K562 (cell line): Measurements from ENCODE around the gene TMCC1. TPM values are rescaled to one million over a fixed set of nuclear protein-coding genes. Genes with fewer than 3 reads are reported as not detected.

ENCODE experiments used
- ARID2 ChIP-seq: fragments of 450-650 bp; IDR thresholded peaks from 2 replicates; pipeline ENCODE4 v1.6.1; 2017; ENCODE audit warnings: antibody characterized with exemption, mild to moderate bottlenecking
- CBX8 ChIP-seq: fragments of 200-600 bp; sonication (generic); IDR thresholded peaks from 2 replicates; pipeline ENCODE4 v1.6.1; 2012; ENCODE audit warnings: borderline replicate concordance, mixed run types, low read depth, mild to moderate bottlenecking, moderate library complexity, mixed read lengths, low read length, control low read depth, inconsistent platforms; ENCODE audit not compliant: poor library complexity, severe bottlenecking; ENCODE audit errors: extremely low read depth
- NBN ChIP-seq: fragments of 450-650 bp; IDR thresholded peaks from 2 replicates; pipeline ENCODE4 v1.6.1; 2016; ENCODE audit warnings: low read depth, mild to moderate bottlenecking
- PURB ChIP-seq: sonication (generic); formaldehyde crosslinking; IDR thresholded peaks from 2 replicates; pipeline ENCODE4 v1.9.0; 2021; ENCODE audit warnings: low read depth, mild to moderate bottlenecking, missing genetic modification reagents
- RAD21 ChIP-seq, 2 experiments: fragments of 250-450 bp in 1 of 2; fragments of 450-650 bp in 1 of 2; sonication (Bioruptor Pico) in 1 of 2; formaldehyde crosslinking in 1 of 2; IDR thresholded peaks in 1 of 2; conservative IDR thresholded peaks in 1 of 2; 2 replicates each; pipeline versions ENCODE4 v1.4.0 to v1.8.0; 2020 to 2022; ENCODE audit warnings: mild to moderate bottlenecking in 2 of 2, moderate library complexity in 1 of 2
- RCOR1 ChIP-seq, 2 experiments: IDR thresholded peaks; 2 replicates each; pipeline ENCODE4 v1.6.1; 2012; ENCODE audit warnings: low read depth in 2 of 2, low read length in 2 of 2, borderline replicate concordance in 1 of 2, improper control_type of control experiment in 1 of 2
- TAF7 ChIP-seq: fragments of 450-650 bp; IDR thresholded peaks from 2 replicates; pipeline ENCODE4 v1.6.1; 2016; ENCODE audit warnings: missing genetic modification characterization, missing compliant biosample characterization
- TBL1XR1 ChIP-seq, 2 experiments: IDR thresholded peaks; 2 replicates each; pipeline ENCODE4 v1.6.1; 2012; ENCODE audit warnings: improper control_type of control experiment in 2 of 2, low read length in 2 of 2, mild to moderate bottlenecking in 1 of 2
- ZC3H11A ChIP-seq: IDR thresholded peaks from 2 replicates; pipeline ENCODE4 v1.6.1; 2012; ENCODE audit warnings: low read depth, low read length, improper control_type of control experiment
- polyA plus RNA-seq, 8 experiments: library from polyadenylated mRNA; depleted of rRNA in 4 of 8; stranded (reverse) in 5 of 8; unstranded in 3 of 8; fragments of >200 nt; fragmentation: Nextera tagmentation in 2 of 8; fragmentation: Illumina TruSeq in 1 of 8; extraction: Ambion mirVana in 2 of 8; extraction: Trizol in 1 of 8; gene quantifications; 2 replicates each; pipeline versions ENCODE4 v1.2.1 to v1.2.3, GENCODE V29; 2011 to 2014; ENCODE audit warnings: inconsistent platforms in 1 of 8, missing spikeins in 1 of 8
- total RNA-seq, 7 experiments: library from RNA; depleted of rRNA in 6 of 7; stranded (reverse); fragments of >200 nt in 6 of 7; fragmentation: Illumina TruSeq in 2 of 7; extraction: Trizol in 2 of 7; gene quantifications; 2 replicates each; pipeline versions ENCODE4 v1.2.1 to v1.2.3, GENCODE V29; 2011 to 2021; ENCODE audit warnings: low replicate concordance in 1 of 7
- TF ChIP-seq, protein P1 (sequence below), 2 experiments: fragments of 450-650 bp; formaldehyde crosslinking in 1 of 2; IDR thresholded peaks; 2 replicates each; pipeline versions ENCODE4 v1.4.0 to v1.6.1; 2014 to 2020; ENCODE audit warnings: mild to moderate bottlenecking in 2 of 2, borderline replicate concordance in 1 of 2, low read depth in 1 of 2
- TF ChIP-seq, protein P2 (sequence below): fragments of 450-650 bp; formaldehyde crosslinking; IDR thresholded peaks from 2 replicates; pipeline ENCODE4 v1.4.0; 2020; ENCODE audit warnings: mild to moderate bottlenecking, moderate library complexity

TMCC1 gene
- total and polyA plus RNA-seq, 9 of the 15 experiments (the other 6 are each of a cell fraction or from before 2014, with no cell fraction given), result 0.89 to 8.7 (median 4.0) TPM

DNA sequence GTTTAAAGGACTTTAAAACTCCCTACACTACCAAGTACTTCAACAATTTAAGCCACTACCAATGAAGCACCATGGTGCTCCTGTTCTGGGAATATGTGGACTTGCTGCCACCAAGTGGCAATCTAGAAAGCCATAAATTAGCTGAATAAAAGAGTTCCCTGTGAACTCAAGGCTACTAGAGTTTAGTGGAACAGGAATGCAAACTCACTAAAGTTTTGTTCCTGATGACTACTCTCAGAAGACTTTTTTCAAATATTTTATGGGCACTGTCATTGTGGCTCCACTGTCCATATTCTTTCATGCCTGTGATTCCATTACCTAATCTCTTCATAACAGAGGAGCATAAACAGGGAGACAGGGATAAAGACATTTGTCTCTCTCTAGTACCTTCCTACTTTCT, 63.9 kb downstream of the TMCC1 start (continued):
- TF ChIP-seq, protein P1, sequence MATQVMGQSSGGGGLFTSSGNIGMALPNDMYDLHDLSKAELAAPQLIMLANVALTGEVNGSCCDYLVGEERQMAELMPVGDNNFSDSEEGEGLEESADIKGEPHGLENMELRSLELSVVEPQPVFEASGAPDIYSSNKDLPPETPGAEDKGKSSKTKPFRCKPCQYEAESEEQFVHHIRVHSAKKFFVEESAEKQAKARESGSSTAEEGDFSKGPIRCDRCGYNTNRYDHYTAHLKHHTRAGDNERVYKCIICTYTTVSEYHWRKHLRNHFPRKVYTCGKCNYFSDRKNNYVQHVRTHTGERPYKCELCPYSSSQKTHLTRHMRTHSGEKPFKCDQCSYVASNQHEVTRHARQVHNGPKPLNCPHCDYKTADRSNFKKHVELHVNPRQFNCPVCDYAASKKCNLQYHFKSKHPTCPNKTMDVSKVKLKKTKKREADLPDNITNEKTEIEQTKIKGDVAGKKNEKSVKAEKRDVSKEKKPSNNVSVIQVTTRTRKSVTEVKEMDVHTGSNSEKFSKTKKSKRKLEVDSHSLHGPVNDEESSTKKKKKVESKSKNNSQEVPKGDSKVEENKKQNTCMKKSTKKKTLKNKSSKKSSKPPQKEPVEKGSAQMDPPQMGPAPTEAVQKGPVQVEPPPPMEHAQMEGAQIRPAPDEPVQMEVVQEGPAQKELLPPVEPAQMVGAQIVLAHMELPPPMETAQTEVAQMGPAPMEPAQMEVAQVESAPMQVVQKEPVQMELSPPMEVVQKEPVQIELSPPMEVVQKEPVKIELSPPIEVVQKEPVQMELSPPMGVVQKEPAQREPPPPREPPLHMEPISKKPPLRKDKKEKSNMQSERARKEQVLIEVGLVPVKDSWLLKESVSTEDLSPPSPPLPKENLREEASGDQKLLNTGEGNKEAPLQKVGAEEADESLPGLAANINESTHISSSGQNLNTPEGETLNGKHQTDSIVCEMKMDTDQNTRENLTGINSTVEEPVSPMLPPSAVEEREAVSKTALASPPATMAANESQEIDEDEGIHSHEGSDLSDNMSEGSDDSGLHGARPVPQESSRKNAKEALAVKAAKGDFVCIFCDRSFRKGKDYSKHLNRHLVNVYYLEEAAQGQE (IDR thresholded peaks at IDR 0.05; ENCODE audit: borderline replicate concordance), result peak; percentile 65; the same call in 1 of the 2 replicates
- TF ChIP-seq, protein P1 (CRISPR knock-in tag; IDR thresholded peaks at IDR 0.05; ENCODE audit: low read depth), result no peak
- TF ChIP-seq PURB (CRISPR knock-in tag) (no peak), TAF7 (tag) (no peak), NBN (no peak), TBL1XR1 (IDR thresholded peaks at IDR 0.05; ENCODE audit: low read length in 2 of 2) (no peak), RCOR1 (IDR thresholded peaks at IDR 0.05; ENCODE audit: borderline replicate concordance in 1 of 2, low read depth in 2 of 2, low read length in 2 of 2) (no peak), ZC3H11A (no peak), CBX8 (no peak), RAD21 (CRISPR knock-in tag; conservative IDR thresholded peaks at IDR 0.05 in 1 of 2, IDR thresholded peaks at IDR 0.05 in 1 of 2) (peak; percentile 86 to 87), ARID2 (0 out of 2 replicates have a peak, but pooled peaks have one; percentile 46)
- TF ChIP-seq, protein P2, sequence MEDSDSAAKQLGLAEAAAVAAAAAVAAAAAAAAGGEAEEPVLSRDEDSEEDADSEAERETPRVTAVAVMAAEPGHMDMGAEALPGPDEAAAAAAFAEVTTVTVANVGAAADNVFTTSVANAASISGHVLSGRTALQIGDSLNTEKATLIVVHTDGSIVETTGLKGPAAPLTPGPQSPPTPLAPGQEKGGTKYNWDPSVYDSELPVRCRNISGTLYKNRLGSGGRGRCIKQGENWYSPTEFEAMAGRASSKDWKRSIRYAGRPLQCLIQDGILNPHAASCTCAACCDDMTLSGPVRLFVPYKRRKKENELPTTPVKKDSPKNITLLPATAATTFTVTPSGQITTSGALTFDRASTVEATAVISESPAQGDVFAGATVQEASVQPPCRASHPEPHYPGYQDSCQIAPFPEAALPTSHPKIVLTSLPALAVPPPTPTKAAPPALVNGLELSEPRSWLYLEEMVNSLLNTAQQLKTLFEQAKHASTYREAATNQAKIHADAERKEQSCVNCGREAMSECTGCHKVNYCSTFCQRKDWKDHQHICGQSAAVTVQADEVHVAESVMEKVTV (CRISPR knock-in tag), result peak; percentile 80
- TF ChIP-seq, all 486 proteins: peak for 6
